COLO668 (cell line): ENCODE results near the gene SCML2.
"Not testable (repeated sequence)": the region's sequence is repeated elsewhere in the genome, so short reads cannot be mapped to it uniquely, and the experiment has no call there.

ENCODE experiments used
- DNase-seq: peaks from one replicate; lab custom pipeline; 2025; ENCODE audit not compliant: unreplicated experiment; lab: John Stamatoyannopoulos, UW

The SCML2 gene

GRCh38 chrX:18354369-18355223 lies at the start of gene SCML2:
Gene SCML2, minus strand, starts transcription at chrX:18354688. Its CDS starts 20,617 bp downstream, at chrX:18334071.
- DNase-seq: peak; percentile 63

GRCh38 chrX:18401848-18402213 lies 47.3 kb upstream of the SCML2 start:
- no peak for DNase-seq

GRCh38 chrX:18394477-18394876 lies 40.0 kb upstream of the SCML2 start:
- DNase-seq: no peak

- DNase-seq: peak; percentile 36
Observed at GRCh38 chrX:18390941-18391538, 36.6 kb upstream of the SCML2 start.

- no peak for DNase-seq
Observed at GRCh38 chrX:18389966-18390365, 35.5 kb upstream of the SCML2 start.

GRCh38 chrX:18377796-18378195 lies 23.3 kb upstream of the SCML2 start:
- DNase-seq: peak; percentile 27

GRCh38 chrX:18375131-18375805 lies 20.8 kb upstream of the SCML2 start:
- DNase-seq: not testable (repeated sequence)

GRCh38 chrX:18369096-18369495 lies 14.6 kb upstream of the SCML2 start:
- not testable (repeated sequence) for DNase-seq

GRCh38 chrX:18368402-18368801 lies 13.9 kb upstream of the SCML2 start:
- DNase-seq: no peak

- DNase-seq: no peak
Observed at GRCh38 chrX:18360867-18361266, 6.4 kb upstream of the SCML2 start.

GRCh38 chrX:18353931-18354368 lies 538 bp downstream of the SCML2 start:
- peak; percentile 53 for DNase-seq

- DNase-seq: no peak
Observed at GRCh38 chrX:18351784-18352183, 2.7 kb downstream of the SCML2 start.

GRCh38 chrX:18348047-18348446 lies 6.4 kb downstream of the SCML2 start:
- DNase-seq: no peak

- DNase-seq: no peak
Observed at GRCh38 chrX:18309401-18309800, 45.1 kb downstream of the SCML2 start.

- DNase-seq: no peak
Observed at GRCh38 chrX:18297251-18297650, 57.2 kb downstream of the SCML2 start.

- no peak for DNase-seq
Observed at GRCh38 chrX:18294893-18295292, 59.6 kb downstream of the SCML2 start.

GRCh38 chrX:18291006-18291545 lies 63.4 kb downstream of the SCML2 start:
- DNase-seq: no peak

GRCh38 chrX:18290200-18290599 lies 64.3 kb downstream of the SCML2 start:
- DNase-seq: no peak

- no peak for DNase-seq
Observed at GRCh38 chrX:18288716-18289115, 65.8 kb downstream of the SCML2 start.

- DNase-seq: no peak
Observed at GRCh38 chrX:18286322-18286831, 68.1 kb downstream of the SCML2 start.

- DNase-seq: peak; percentile 9
Observed at GRCh38 chrX:18278449-18278848, 76.0 kb downstream of the SCML2 start.
